GM11168 (cell line): ENCODE results near the gene ITGBL1.

Source experiments
- in situ Hi-C: fragments of 300-500 bp; cut with MboI; formaldehyde crosslinking; loops from one replicate; pipeline ENCODE4 v1.12.0; 2022; ENCODE audit warnings: low sequenced_read_pairs; ENCODE audit not compliant: unreplicated experiment

Gene ITGBL1

DNA sequence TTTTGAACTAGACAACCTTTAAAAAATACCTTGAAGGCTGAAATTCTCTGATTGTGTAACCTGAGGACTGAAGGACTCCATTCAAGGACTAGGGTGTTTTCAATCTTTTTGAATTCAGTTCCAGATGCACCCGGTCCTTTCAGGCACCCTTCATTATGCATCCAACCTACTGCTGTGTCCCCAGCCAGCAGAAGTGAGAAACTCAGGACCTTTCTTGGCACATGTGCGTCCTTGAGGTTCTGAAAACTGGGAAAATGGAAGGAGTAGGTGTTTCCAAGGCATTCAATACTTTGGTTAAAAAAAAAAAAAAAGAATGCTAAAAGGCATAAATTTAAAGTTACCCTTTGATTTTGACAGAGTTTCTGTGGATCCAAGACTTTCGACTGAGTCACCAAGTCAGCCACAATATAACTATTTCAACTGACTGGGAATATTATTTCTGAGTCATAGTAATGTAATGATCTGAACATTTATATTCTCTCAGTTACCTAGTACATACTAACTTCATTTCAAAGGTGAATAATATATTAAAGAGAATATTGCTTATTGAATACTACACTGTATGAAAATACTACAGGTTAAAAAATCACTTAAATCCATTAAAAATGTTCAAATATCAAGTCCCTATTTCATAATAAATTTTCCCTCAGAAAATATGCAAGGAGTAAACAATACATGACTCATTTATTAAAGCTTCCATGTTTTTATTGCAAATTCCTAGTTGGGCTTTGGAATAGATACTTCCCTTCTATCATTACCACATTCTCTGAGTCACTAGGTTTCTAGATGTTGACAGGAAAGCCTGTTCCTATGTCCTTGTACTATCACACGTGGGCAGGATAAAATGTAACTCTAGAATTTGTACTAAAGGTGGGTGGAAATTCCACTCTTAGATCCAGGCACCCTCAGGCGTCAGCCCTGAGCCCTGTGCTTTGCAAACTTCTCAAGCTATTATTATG lies 2.4 kb upstream of the ITGBL1 start:
- in situ Hi-C loops = loop anchor here (25.0 kb wide), 1 partner anchor 313 kb away; no protein-coding TSS in a partner anchor

DNA sequence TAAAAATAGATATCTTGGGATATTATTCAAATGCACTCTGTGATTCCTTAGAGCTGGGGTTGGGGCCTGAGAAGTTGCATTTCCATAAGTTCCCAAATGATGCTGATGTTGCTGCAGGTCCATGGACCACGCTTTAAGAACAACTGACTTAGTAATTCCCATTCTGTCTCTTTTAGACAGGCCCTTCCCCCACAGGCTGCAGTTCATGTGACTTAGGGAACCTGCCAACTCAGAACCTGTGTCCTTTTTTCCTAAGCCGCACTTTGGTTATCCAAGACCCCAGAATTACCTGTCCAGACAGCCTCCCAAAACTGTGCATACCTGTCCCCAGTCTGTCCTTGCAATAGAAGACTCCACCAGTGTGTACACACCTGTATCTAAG lies 1.7 kb upstream of the ITGBL1 start:
- in situ Hi-C loops = loop anchor here (25.0 kb wide), 1 partner anchor 313 kb away; no protein-coding TSS in a partner anchor

DNA sequence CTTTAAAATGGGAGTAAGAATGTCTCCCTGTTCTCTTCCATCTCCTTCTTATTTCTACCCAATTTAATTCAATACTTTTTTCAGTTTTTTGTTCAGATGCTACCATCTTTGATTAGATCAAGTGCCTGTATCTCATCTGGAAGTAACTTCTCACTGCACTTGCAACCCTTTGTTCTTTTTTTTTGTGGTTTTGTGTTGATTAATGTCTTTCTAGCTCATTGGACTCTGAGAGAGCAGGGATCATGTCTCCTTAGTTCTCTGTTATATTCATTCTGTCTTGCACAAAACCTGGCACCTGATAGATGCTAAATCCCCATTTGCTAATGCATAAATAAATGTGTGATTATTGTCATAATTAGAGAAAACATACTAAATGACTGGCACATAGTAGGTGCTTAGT lies 834 bp upstream of the ITGBL1 start:
- in situ Hi-C loops = loop anchor here (25.0 kb wide), 1 partner anchor 314 kb away; no protein-coding TSS in a partner anchor

DNA sequence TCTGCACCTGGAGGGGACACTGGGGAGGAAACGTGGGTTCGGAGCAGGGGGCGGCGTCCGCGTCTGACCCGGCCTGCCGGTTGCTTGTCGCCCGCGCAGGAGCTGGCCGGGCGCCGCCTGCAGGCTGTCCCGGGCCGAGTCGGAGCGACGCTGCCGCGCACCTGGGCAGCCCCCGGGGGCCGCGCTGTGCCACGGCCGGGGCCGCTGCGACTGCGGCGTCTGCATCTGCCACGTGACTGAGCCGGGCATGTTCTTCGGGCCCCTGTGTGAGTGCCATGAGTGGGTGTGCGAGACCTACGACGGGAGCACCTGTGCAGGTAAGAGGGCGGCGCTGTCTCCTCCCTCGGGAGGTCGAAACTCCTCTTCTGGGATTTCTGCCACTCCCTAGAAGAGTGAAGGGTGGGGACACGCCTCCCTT lies 1.3 kb downstream of the ITGBL1 start:
- in situ Hi-C loops = loop anchor here (25.0 kb wide), 1 partner anchor 316 kb away; no protein-coding TSS in a partner anchor

DNA sequence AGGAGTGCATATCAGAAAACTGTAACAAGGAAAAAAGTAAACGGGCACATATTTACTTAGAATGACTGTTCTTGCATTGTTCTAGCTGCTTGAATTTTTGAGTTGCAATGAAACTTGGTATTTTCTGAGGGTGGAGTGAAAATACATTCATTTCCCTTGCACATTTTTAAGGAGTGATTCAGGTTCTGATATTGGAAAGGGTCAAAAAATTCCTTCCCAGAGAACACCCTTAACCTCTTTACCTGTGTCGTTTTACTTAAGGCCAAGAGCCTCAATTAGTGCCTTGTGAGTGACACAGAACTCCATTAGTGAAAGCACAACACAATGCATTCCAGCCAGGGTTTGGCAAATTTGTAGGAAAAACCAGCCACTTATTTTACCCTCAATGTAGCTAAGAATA lies 2.3 kb downstream of the ITGBL1 start:
- in situ Hi-C loops = loop anchor here (25.0 kb wide), 1 partner anchor 317 kb away; no protein-coding TSS in a partner anchor

DNA sequence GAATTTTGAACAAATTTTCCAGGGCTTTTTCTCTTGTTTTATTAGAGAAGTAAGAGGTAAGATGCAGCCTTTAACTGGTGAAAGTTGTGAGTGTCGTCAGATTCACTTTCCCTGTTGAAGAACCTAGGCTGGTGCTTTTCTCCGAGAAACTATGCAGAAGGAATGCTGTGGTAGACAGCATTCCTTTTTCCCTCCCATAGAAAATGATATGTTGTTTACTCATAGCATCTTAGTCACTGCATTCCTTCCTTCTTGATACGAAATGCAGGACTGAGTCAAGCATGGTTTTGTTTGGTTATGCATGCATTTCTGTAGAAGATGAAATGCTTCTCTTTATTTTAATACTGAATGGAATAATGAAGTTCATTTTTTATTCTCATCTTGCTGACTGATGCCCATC lies 3.4 kb downstream of the ITGBL1 start:
- in situ Hi-C loops = loop anchor here (25.0 kb wide), 1 partner anchor 319 kb away; no protein-coding TSS in a partner anchor

DNA sequence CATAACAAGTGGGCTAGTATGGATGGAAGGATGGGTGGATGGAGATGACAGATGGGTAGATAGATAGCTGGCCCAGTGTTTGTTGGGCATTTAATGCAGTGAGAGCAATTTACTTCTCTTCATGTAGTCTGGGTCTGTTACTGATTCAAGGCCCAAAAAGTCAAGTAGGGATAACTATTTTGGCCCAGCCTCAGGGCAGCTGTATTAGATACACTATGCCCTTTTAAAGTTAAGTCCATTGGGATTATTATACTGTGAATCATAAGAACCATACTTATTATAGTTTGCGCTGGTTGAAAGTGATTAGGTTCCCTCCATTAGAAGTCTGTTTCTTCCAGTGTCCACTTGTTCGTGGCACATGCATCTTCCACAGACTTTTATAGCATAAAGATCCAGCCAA lies 4.7 kb downstream of the ITGBL1 start:
- in situ Hi-C loops = loop anchor here (25.0 kb wide), 1 partner anchor 320 kb away; no protein-coding TSS in a partner anchor

DNA sequence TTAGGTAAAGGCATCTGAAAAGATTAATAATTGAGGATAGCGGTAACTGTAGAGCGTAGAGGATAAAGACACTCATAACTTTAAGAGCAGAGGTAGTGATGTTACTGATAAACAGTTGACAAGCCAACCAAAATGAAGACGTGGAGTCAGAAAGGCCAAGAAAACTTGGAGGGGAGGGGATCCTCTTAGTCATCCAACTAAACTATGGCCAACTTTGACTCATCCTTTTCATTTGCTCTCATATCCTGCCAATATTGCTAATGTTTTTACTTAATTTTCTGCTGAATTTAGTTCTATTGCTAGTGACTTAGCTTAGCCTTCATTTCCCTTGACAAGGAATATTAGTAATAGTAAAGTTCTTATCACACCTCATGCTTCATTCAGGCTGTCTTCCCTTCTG lies 13.4 kb downstream of the ITGBL1 start:
- in situ Hi-C loops = loop anchor here (25.0 kb wide), 1 partner anchor 329 kb away; no protein-coding TSS in a partner anchor

DNA sequence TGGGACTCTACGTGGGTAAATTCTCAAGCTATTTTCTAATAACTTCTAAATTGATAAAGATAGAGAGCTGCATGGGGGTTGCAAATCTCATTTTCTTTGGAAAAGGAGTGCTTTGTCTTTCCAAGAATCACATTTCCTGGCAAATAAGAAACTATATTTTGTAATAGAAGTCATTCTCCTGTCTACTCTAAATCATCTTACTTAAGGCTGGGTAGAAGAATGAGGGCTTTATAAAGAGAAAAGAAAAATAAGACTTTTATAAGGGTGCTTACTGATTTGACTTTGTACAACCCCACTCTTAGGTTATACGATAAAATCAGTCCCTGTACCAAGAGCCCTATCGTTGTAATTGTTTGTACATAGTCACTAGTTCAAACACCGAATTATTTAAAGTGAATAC lies 14.9 kb downstream of the ITGBL1 start:
- in situ Hi-C loops = loop anchor here (25.0 kb wide), 1 partner anchor 330 kb away; no protein-coding TSS in a partner anchor

DNA sequence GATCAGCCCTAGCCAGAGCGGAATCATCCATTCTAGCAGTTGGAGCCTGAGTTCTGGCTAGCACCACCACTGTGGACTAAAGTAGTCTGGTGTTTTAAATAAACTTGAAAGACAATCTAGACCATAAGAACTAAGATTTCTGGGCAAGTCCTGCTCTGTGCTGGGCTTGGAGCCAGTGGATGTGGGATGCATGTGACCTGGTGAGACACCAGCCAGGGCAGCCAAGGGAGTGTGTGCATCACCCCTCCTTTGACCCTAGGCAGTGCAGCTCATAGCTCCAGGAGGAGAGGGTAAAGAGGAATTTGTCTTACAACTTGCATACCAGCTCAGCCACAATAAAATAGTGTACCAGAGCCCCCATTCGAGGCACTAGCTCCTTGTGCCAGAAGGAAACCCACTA lies 21.0 kb downstream of the ITGBL1 start:
- in situ Hi-C loops = loop anchor here (25.0 kb wide), 1 partner anchor 336 kb away; no protein-coding TSS in a partner anchor

DNA sequence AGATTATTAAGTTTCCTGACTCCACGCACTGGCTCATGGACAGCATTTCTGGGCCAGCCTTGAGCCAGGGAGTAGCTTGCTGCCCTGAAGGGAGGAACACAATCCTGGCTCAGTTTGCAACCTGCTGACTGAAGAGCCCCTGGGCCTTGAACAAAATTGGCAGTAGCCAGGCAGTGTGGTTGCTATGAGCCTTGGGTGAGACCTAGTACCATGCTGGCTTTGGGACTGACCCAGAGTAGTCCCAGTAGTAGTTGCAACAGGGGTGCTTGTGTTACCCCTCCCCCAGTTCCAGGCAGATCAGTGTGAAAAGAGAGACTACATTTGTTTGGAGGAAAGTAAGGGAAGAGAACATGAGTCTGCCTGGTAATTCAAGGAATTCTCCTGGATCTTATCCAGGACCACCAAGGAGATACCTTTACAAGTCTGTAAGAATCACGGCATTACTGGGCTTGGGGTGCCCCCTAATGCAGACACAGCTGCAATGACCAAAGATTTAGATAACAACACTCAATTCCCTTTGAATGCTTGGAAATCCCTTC lies 22.0 kb downstream of the ITGBL1 start:
- in situ Hi-C loops = loop anchor here (25.0 kb wide), 1 partner anchor 337 kb away; no protein-coding TSS in a partner anchor

DNA sequence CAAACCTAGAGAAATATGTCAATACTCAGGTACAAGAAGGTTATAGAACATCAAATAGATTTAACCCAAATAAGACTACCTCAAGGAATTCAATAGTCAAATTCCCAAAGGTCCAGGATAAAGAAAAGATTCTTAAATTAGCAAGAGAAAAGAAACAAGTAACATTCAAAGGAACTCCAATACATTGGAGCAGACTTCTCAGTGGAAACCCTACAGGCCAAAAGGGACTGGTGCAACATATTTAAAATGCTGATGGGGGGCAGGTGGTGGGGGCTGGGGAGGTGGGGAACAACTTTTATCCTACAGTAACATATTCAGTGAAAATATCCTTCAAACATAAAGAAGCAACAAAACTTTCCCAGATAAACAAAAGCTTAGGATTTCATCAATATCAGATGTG lies 23.1 kb downstream of the ITGBL1 start:
- in situ Hi-C loops = no loop called here

DNA sequence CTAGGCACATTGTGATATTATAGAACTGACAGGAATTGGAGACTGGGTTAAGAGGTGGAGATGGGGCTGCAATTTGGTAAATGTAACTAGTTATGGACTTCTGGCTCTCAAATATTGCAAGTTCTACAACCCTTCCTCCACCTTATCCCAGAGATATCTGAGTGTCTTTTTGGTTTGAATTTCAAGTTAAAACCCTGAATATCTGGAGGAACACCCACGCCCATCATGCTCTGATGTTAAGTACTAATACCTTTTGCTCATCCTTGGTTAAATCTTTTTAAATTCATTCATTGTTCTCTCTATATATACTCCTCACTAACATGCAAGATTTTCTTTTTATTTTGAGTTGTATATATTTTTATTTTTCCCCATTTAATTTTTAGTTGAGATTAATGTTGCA lies 28.9 kb downstream of the ITGBL1 start:
- in situ Hi-C loops = no loop called here

DNA sequence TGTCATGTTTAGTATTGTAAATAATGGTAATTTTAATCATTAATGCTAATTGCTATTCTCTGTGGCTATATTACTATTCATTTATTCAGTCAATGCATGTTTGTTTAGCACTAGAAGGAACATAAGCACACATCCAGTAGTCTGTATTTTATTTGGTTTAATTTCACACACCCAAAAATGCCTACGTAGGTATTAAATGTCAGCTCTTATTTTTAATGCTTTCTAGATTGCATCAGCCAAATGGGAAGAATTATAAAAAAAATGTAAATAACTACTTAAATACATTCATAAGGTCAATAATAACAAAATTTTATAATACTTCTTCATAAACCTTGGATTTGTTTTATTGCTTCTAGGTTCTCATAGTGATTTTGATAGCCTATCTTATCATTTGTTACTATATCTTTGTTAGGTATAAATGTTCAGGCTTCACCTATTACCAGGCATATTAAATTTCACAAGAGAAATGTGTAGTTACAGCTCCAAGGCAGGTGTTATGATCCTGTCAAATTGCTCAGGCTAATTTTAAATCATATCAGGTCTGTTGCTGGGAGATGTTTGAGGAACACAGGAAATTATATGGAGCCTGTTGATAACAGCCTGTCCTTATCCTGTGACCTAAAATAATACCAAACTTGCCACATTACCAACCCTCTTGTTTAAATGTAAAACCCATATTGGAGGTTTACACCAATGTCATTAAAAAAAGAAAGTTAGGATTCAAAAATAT lies 34.4 kb downstream of the ITGBL1 start:
- in situ Hi-C loops = no loop called here

DNA sequence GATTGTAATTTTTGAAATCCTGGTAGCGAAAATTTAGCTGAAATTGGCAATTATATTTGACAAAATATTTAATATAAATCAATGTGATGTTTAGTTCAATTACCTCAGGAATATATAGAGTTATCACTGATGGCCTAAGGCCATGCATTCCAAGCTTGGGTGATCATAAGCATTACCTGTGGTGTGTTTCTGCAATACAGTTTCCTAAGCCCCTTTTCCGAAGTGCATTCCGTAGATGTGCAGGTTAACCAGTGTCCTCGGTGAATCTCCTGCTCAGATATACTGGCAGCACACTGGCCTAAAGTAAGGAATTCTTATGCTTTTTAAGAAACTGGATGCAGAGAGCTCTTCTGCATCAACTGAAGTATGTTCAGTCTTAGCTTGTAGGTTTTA lies 35.0 kb downstream of the ITGBL1 start:
- in situ Hi-C loops = no loop called here

DNA sequence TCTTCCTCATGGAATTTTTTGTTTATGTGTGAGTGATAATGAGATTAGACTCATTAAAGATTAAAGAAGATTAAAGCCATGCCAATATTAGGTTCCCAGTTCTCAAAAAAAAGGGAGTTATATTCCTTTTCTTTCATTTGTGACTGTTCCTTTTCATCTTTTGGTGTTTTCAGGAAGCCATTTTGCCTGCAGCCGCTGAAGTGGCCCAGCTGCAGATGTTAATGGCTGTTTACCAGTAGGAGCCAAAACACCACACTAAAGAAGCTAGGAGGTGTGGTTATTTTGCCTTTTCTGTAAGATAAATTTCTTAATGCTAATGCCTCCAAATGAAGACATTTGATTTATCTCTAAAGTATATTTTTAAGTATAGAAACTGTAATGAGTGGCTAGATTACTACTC lies 36.3 kb downstream of the ITGBL1 start:
- in situ Hi-C loops = no loop called here

DNA sequence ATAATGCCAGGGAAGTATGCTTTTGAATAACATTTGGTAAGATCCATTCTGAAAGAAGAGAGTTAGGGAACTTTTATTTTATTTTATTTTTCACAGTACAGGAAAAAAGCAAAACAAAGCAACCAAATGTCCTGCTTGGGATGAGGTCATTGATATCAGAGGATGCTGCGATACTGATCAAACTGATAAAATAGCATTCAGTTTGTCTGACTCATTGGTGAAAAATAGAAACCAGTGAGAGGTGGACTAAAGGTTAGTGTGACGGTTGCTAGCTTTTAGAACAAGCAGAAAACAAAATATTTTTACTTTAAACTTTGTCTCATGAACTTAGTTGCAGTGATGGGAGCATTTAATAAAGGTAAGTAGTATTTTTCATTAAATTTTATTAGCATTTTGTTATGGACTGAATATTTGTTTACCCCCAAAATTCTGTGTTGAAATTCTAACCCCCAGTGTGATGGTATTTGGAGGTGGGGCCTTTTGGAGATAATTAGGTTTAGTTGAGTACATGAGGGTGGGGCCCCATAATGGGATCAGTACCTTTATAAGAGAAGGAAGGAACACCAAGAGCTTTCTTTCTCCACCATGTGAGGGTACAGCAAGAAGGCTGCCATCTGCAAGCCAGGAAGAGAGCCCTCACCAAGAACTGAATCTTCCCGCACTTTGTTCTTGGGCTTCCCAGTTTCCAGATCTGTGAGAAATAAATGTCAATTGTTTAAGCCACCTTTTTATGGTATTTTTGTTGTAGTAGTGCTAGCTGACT lies 37.3 kb downstream of the ITGBL1 start:
- in situ Hi-C loops = no loop called here

DNA sequence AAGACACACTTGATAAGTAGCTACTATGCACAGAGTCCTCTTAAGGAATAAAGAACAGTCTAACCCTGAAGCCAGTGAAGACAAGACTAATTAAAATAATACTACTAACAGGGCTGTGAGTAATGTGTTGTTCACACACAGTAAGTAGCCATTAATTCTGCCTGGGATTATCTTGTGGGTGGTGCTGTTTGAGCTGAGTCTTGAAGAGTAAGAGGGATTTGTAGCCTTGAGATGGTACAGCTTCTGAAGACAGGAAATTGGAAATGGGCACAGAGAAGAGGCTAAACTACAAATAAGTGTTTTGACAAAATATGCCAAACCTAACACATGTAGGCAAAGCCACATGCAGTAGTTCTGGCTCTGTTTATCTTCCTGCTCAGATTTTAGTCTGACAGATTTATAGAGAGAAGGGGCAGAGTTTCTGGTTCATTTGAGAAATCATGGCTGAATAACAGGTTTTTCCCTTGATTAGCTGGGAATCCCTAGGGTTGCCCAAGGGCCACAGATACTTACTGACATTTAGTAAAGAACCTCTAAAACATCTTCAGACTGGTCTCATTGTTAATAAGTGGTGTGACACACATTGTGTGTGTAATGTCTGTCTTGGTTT lies 38.0 kb downstream of the ITGBL1 start:
- in situ Hi-C loops = no loop called here

DNA sequence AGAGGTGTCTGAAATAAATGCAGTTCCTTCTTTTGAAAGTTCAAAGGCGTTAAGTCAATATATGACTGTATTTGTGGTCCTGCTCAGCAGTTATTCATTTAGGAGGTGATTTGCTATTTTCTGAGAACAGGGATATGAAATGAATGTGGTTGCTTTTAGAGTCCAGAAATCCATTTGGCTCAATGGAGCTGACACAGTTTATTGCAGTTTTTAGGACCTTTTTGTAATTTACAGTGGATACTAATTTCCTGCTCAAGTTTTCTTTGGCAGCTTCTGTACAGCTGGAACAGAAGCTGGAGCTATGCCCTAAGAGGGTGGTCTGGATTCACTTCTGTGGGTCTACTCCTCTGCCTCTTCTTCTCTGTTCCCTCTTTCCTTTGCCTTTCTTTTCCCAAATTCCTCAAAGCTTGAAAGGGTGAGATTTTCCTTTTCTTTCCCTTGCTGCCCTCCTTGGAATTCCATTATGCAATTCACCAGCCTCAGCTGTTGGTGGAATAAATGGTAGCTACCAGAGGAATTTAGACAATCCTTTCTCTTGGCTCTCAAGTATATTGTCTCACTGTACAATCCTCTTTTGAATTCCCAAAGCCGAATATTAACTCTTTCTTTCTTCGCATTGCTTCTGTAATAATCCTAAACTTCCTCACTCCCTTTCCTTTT lies 39.9 kb downstream of the ITGBL1 start:
- in situ Hi-C loops = no loop called here
